HG03571 (cell line): ENCODE measurements around the gene GRWD1.
A peak's percentile ranks its signal among the peaks of the same experiment; 100 is the strongest.

ENCODE experiments used
- ATAC-seq: cut with Tn5 transposase; IDR thresholded peaks from one replicate; pipeline ENCODE4 v1.9.1; 2021; ENCODE audit not compliant: unreplicated experiment

Gene GRWD1

GRCh38 chr19:48421548-48421947, 24.2 kb upstream of the GRWD1 start:
- ATAC-seq, result no peak

GRCh38 chr19:48424694-48425219, 21.0 kb upstream of the GRWD1 start:
- no peak for ATAC-seq

- ATAC-seq, result no peak
Measured at GRCh38 chr19:48428670-48429069, 17.1 kb upstream of the GRWD1 start.

DNA sequence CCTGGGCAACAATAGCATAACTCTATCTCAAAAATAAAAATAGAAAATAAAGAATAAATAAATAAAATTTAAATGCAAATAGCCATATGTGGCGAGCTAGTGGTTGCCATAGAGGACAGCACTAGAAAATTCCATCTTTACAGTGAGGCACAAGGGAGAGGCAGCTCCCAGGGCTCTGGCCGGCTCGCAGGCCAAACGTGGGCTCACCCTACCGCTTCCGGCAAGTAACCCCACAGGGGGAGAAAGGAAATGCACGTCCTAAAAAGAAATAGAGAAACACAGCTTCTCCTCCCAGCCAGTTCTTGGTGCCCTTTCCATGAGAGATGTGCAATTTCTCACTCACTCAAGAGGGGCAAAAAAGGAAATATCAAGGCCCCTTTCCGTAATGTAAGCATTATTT, 12.4 kb upstream of the GRWD1 start:
- ATAC-seq, result no peak

- no peak for ATAC-seq
Measured at GRCh38 chr19:48436586-48436985, 9.2 kb upstream of the GRWD1 start.

GRCh38 chr19:48441360-48442050, 4.3 kb upstream of the GRWD1 start:
- no peak for ATAC-seq

DNA sequence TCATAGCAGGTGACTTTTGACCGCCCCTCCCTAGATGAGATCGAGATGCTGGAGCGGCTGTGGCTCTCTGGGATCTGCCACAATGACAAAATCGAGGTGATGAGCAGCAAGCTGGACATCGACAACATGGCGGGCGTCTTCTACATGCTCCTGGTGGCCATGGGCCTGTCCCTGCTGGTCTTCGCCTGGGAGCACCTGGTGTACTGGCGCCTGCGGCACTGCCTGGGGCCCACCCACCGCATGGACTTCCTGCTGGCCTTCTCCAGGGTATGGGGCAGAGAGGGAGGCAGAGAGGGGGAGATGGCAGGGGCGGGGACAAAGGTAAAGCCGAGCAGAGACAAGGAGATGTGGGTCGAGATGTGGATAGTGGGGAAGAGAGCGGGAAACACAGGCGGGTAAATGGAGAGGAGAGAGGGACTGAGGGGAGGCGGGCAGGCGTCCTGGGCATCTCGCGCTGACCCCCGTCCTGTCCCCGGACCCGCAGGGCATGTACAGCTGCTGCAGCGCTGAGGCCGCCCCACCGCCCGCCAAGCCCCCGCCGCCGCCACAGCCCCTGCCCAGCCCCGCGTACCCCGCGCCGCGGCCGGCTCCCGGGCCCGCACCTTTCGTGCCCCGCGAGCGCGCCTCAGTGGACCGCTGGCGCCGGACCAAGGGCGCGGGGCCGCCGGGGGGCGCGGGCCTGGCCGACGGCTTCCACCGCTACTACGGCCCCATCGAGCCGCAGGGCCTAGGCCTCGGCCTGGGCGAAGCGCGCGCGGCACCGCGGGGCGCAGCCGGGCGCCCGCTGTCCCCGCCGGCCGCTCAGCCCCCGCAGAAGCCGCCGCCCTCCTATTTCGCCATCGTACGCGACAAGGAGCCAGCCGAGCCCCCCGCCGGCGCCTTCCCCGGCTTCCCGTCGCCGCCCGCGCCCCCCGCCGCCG, 3.4 kb upstream of the GRWD1 start:
- ATAC-seq, result no peak

GRCh38 chr19:48443256-48443655, 2.5 kb upstream of the GRWD1 start:
- ATAC-seq, result no peak

DNA sequence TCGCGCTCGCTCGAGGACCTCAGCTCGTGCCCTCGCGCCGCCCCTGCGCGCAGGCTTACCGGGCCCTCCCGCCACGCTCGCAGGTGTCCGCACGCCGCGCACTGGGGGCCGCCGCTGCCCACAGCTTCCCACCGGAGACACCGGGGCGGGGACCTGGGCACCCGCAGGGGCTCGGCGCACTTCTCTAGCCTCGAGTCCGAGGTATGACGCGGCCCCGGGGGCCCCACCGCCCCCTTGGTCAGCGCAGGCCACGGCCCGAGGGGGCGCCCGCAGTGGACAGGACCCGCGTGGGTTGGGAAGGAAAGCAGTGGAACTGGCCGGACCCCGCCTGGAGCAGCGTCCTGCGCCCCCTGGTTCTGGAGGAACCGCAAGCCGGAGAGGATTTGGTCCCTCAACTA, 2.1 kb upstream of the GRWD1 start:
- no peak for ATAC-seq

- no peak for ATAC-seq
Measured at GRCh38 chr19:48444129-48444935, 1.5 kb upstream of the GRWD1 start.

DNA sequence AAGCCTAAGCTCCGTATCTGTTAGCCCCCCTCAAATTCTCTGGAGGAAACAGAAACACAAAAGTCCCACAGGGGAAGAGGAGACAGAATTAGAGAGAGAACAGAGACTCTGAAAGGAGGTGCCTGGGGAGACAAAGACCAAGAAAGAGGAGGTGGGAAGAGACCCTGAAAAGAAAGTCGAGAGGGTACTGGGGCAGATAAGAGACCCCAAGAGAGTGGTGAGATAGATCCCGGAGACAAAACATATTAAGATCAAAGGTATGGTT, 915 bp upstream of the GRWD1 start:
- no peak for ATAC-seq

- peak; percentile 31 for ATAC-seq
Measured at GRCh38 chr19:48445256-48445605, 552 bp upstream of the GRWD1 start.

DNA sequence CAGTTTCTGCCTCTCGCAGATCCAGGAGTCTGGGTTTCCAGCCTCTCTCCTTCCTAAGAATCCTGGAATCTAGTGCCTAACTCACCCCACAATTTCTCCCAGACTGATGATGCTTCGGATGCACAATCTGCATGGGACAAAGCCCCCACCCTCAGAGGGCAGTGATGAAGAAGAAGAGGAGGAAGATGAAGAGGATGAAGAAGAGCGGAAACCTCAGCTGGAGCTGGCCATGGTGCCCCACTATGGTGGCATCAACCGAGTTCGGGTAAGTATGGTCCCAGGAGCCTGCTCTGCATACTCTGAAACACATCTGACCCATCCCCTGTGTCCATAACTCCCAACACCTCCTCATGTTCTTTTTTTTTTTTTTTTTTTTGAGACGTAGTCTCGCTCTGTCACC, 796 bp downstream of the GRWD1 start:
- ATAC-seq, result no peak

- no peak for ATAC-seq
Measured at GRCh38 chr19:48448563-48448962, 2.8 kb downstream of the GRWD1 start.

DNA sequence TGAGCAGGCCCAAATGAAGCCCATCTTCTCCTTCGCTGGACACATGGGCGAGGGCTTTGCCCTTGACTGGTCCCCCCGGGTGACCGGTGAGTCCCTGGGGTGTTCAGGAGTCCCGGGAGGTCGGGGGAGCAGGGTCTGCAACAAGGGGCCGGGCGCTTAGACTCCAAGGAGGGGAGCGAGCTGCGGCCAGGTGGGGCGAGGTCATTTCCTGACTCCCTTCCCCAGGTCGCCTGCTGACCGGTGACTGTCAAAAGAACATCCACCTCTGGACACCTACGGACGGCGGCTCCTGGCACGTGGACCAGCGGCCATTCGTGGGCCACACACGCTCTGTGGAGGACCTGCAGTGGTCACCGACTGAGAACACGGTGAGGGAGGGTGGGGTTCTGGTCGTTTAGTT, 4.7 kb downstream of the GRWD1 start:
- no peak for ATAC-seq

DNA sequence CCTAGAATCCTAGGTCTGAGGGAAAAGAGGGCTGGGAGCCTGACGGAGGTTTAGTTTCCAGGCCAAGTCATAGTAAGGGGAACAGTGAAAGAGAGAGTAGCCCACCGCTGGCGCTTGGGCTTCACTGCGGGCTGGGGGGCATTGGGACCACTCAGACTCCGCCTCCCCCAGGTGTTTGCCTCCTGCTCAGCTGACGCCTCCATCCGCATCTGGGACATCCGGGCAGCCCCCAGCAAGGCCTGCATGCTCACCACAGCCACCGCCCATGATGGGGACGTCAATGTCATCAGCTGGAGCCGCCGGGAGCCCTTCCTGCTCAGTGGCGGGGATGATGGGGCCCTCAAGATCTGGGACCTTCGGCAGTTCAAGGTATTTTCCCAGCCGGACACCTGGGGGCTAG, 5.1 kb downstream of the GRWD1 start:
- ATAC-seq, result no peak

- no peak for ATAC-seq
Measured at GRCh38 chr19:48451624-48452023, 5.8 kb downstream of the GRWD1 start.

- ATAC-seq, result no peak
Measured at GRCh38 chr19:48452289-48453190, 6.8 kb downstream of the GRWD1 start.

- no peak for ATAC-seq
Measured at GRCh38 chr19:48454150-48454730, 8.5 kb downstream of the GRWD1 start.

GRCh38 chr19:48455171-48455907, 9.6 kb downstream of the GRWD1 start, which contains the start of gene KCNJ14:
Gene KCNJ14, plus strand, starts transcription at chr19:48455574. Its CDS starts 6,151 bp downstream, at chr19:48461725.
- no peak for ATAC-seq
